ENCODE measurements around the gene SLC7A5. TPM values are rescaled to one million over a fixed set of nuclear protein-coding genes. Genes with fewer than 3 reads are reported as not detected.

Gene SLC7A5
- polyA plus RNA-seq, 6 donors from 2014 or later: 0.56 to 2.2 (median 1.7) TPM

DNA sequence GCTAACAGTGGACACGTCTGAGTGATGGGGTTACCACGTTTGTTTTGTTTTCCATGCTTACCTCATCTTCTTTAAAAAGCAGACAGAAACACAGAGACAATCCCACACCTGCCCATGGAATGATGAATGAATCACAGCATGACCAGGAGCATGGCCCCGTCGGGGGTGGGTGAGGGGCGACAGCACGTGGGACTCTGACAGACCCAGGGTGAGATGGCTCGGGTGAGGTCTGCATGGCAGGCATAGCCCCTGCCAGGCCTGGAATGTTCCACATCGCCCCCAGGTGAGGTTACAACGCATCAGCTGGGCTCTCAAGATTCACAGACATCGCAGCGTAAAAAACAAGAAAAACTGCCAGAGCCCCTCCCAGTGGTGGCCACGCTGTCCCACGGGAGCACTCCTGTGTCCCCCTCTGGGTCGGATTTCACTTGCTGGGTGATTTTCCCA lies 18.1 kb downstream of the SLC7A5 start:
- no peak overlapping the region for H3K4me3 Mint-ChIP-seq
- no peaks in the 10 kb centered on the region for H3K27me3 Mint-ChIP-seq
- no peaks in the 10 kb centered on the region for H3K36me3 Mint-ChIP-seq
- peaks cover 0 to 12% (median 6%) of the 10 kb centered on the region in 3 donors for H3K4me1 Mint-ChIP-seq
- ATAC-seq (ENCODE audit: low read depth in 2 of 2) (no peak), DNase-seq (no peak)
- peak overlapping the region in 1 of 6 donors; percentile 56 for H3K27ac Mint-ChIP-seq
- no peaks in the 10 kb centered on the region for H3K9me3 Mint-ChIP-seq

DNA sequence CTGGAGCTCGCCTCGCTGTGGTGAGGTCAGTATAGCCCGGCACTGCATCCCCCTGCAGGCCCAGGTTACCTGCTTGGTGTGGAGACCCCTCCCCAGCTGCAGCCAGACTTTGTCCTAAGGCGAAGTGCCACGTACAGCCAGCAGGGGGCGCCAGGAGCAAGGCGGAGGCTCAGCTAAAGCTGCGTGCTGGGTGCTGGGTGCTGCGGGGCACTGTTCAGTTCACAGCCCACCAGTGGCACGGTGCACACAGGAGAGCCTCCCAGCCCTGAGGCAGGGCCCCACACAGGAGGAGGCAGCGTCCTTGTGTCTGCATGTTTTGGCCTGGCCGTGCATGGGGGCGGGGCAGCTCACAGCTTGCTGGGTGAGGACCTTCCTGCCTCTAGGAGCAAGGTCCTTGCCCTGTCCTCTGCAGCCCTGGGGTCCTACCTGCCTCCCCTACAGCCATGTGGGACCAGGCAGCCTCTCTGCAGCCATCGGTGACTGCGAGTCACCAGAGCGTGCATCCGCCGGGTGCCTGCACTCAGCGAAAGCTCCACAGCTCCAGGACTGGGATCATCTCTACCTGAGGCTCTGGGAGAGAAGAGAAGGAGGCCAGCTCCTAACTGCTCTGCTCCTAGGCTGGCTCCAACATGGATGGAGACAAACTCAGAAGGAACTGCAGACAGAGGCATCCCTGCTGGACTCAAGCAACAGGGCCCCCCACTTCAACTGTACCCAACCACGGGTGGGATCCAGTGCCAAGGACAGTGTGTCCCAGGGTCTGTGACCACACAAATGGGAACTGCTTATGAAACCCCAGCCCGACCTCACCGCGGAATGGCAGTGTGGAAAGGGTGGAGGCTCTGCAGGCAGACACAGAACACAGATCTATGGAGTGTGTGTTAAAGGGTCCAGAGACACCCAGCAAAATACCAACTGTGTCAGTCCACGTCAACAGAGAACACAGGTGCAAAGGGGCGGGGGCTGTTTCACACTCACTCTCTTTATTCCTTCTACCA lies 19.0 kb downstream of the SLC7A5 start:
- Mint-ChIP-seq H3K27me3 (no peaks in the 10 kb centered on the region), H3K36me3 (no peaks in the 10 kb centered on the region), H3K4me3 (no peak overlapping the region), H3K27ac (no peak overlapping the region), H3K9me3 (no peaks in the 10 kb centered on the region), H3K4me1 (peaks cover 0 to 12% (median 6%) of the 10 kb centered on the region in 3 donors)
- DNase-seq (peak; percentile 56), ATAC-seq (ENCODE audit: low read depth in 2 of 2) (peak; percentile 60 to 62)

DNA sequence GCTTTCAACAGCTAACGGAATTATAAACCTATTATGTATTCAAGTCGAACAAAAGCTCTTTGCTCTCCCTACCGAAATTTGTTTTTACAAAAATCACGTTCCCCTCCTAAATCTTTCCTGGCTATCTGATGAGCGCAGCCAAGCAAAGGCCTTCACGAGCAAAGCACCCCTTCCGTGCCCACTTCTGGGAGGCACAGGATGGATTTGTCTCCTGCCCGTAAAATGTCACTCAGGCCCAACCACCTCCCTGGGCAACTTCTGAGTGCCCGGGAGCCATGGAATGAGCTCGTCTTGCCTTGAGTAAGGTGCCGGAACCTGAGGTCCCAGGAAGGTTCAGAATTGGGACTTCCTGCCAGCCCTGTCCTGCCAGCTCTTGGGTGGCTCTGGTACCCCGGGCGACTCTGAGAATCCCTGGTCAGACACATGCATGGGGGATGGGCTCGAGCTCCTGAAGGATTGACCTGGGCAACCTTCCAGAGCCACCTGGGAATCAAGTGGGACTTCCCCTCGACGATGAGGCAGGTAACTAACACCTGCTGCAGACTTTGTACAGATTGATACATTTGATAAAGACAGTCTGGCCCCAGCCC lies 19.8 kb downstream of the SLC7A5 start:
- ATAC-seq (ENCODE audit: low read depth in 2 of 2) (no peak), DNase-seq (no peak)
- Mint-ChIP-seq H3K4me1 (peaks cover 0 to 12% (median 6%) of the 10 kb centered on the region in 3 donors), H3K27ac (peak overlapping the region in 2 of 6 donors; percentile 30 to 81), H3K36me3 (no peaks in the 10 kb centered on the region), H3K4me3 (no peak overlapping the region), H3K9me3 (no peaks in the 10 kb centered on the region), H3K27me3 (no peaks in the 10 kb centered on the region)

GRCh38 chr16:87848676-87849345 lies 20.5 kb downstream of the SLC7A5 start:
- Mint-ChIP-seq H3K36me3 (no peaks in the 10 kb centered on the region), H3K4me1 (peaks cover 0 to 12% (median 6%) of the 10 kb centered on the region in 3 donors), H3K27me3 (no peaks in the 10 kb centered on the region), H3K27ac (no peak overlapping the region), H3K9me3 (no peaks in the 10 kb centered on the region), H3K4me3 (no peak overlapping the region)
- DNase-seq: no peak
- no peak for ATAC-seq (ENCODE audit: low read depth in 2 of 2)

- H3K4me3 Mint-ChIP-seq: no peak overlapping the region
These were observed 21.3 kb downstream of the SLC7A5 start for GRCh38 chr16:87847785-87848675.

GRCh38 chr16:87847467-87847784 lies 21.9 kb downstream of the SLC7A5 start:
- peaks cover 4 to 12% (median 8%) of the 10 kb centered on the region in 3 donors for H3K4me1 Mint-ChIP-seq
- no peaks in the 10 kb centered on the region for H3K9me3 Mint-ChIP-seq
- H3K27ac Mint-ChIP-seq: no peak overlapping the region
- H3K27me3 Mint-ChIP-seq: no peaks in the 10 kb centered on the region
- ATAC-seq (ENCODE audit: low read depth in 2 of 2) (no peak), DNase-seq (no peak)
- H3K36me3 Mint-ChIP-seq: no peaks in the 10 kb centered on the region
- no peak overlapping the region for H3K4me3 Mint-ChIP-seq

More at GRCh38 chr16:87847785-87848675, 21.3 kb downstream of the SLC7A5 start:
- H3K27ac Mint-ChIP-seq: no peak overlapping the region
- H3K27me3 Mint-ChIP-seq: no peaks in the 10 kb centered on the region
- ATAC-seq (ENCODE audit: low read depth in 2 of 2) (no peak), DNase-seq (no peak)
- peaks cover 3 to 10% (median 6%) of the 10 kb centered on the region in 3 donors for H3K4me1 Mint-ChIP-seq
- no peaks in the 10 kb centered on the region for H3K9me3 Mint-ChIP-seq
- no peaks in the 10 kb centered on the region for H3K36me3 Mint-ChIP-seq

GRCh38 chr16:87846705-87847466 lies 22.4 kb downstream of the SLC7A5 start:
- peaks cover 4 to 14% (median 8%) of the 10 kb centered on the region in 3 donors for H3K4me1 Mint-ChIP-seq
- ATAC-seq (ENCODE audit: low read depth in 2 of 2) (no peak), DNase-seq (no peak)
- H3K27me3 Mint-ChIP-seq: no peaks in the 10 kb centered on the region
- H3K27ac Mint-ChIP-seq: no peak overlapping the region
- no peak overlapping the region for H3K4me3 Mint-ChIP-seq
- H3K36me3 Mint-ChIP-seq: no peaks in the 10 kb centered on the region
- H3K9me3 Mint-ChIP-seq: no peaks in the 10 kb centered on the region

- H3K4me1 Mint-ChIP-seq: peaks cover 4 to 14% (median 8%) of the 10 kb centered on the region in 3 donors
- H3K4me3 Mint-ChIP-seq: peak overlapping the region in 1 of 8 donors; percentile 16
- H3K9me3 Mint-ChIP-seq: no peaks in the 10 kb centered on the region
- no peaks in the 10 kb centered on the region for H3K36me3 Mint-ChIP-seq
- DNase-seq (no peak), ATAC-seq (ENCODE audit: low read depth in 2 of 2) (no peak)
- no peaks in the 10 kb centered on the region for H3K27me3 Mint-ChIP-seq
- peak overlapping the region in 2 of 6 donors; percentile 52 to 53 for H3K27ac Mint-ChIP-seq
These were observed 23.3 kb downstream of the SLC7A5 start for GRCh38 chr16:87845807-87846619.

GRCh38 chr16:87845213-87845612 lies 24.1 kb downstream of the SLC7A5 start:
- Mint-ChIP-seq H3K4me1 (peaks cover 4 to 14% (median 8%) of the 10 kb centered on the region in 3 donors), H3K36me3 (no peaks in the 10 kb centered on the region)

GRCh38 chr16:87844809-87845208 lies 24.5 kb downstream of the SLC7A5 start:
- ATAC-seq (ENCODE audit: low read depth in 2 of 2): no peak
- DNase-seq: no peak
- Mint-ChIP-seq H3K4me3 (peak overlapping the region in 1 of 8 donors; percentile 6), H3K4me1 (peaks cover 4 to 14% (median 8%) of the 10 kb centered on the region in 3 donors), H3K27ac (no peak overlapping the region), H3K9me3 (no peaks in the 10 kb centered on the region), H3K36me3 (no peaks in the 10 kb centered on the region), H3K27me3 (no peaks in the 10 kb centered on the region)

More at GRCh38 chr16:87845213-87845612, 24.1 kb downstream of the SLC7A5 start:
- Mint-ChIP-seq H3K27me3 (no peaks in the 10 kb centered on the region), H3K27ac (no peak overlapping the region), H3K9me3 (no peaks in the 10 kb centered on the region), H3K4me3 (no peak overlapping the region)
- no peak for ATAC-seq (ENCODE audit: low read depth in 2 of 2)
- DNase-seq: no peak

DNA sequence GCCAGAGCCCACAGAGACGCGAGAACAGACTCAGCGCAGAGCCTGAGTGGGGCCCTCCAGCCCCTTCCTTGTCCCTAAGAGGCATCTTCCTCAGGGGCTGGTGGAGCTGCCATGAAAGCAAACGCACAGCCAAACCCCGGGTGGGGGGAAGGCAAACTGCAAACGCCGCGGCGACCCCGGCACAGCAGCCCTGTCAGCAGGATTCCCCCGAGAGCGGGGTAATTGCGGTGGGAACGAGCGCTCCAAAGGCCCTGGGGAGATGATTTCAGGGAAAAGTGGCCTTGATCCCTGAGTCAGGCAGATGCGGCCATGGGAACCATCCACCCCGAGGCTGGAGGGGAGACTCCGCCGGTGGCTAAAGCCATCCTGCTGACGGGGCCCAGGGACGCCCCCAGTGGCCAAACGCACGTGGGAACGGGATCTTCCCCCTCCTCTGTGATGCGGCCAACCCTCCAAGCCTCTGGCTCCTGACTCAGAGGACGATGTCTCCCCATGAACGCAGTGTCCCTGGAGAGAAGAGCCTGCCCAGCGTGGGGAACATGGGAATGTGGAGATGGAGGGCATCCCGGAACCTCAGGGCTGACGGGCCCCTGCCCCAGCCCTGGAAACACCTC lies 25.1 kb downstream of the SLC7A5 start:
- H3K4me3 Mint-ChIP-seq: no peak overlapping the region

More for the DNA sequence above, 25.1 kb downstream of the SLC7A5 start:
- ATAC-seq (ENCODE audit: low read depth in 2 of 2): no peak
- Mint-ChIP-seq H3K27me3 (no peaks in the 10 kb centered on the region), H3K4me1 (peaks cover 4 to 14% (median 8%) of the 10 kb centered on the region in 3 donors), H3K27ac (no peak overlapping the region), H3K9me3 (no peaks in the 10 kb centered on the region), H3K36me3 (no peaks in the 10 kb centered on the region)
- DNase-seq: no peak
